SK-N-SH (cell line): ENCODE data around the gene FUS. TPM values are rescaled to one million over a fixed set of nuclear protein-coding genes. Genes with fewer than 3 reads are reported as not detected.

Experiments used
- CTCF ChIA-PET: fragments of 300-600, 350-600 bp; formaldehyde crosslinking; extraction: SDS; loops from one replicate; lab custom pipeline; 2021; lab: Yijun Ruan, JAX
- POLR2A ChIA-PET: fragments of 350-600 bp; sonication (Branson Sonifier 250); formaldehyde crosslinking; extraction: SDS; loops from one replicate; lab custom pipeline; 2020; ENCODE audit warnings: antibody characterized with exemption, inconsistent platforms; lab: Yijun Ruan, JAX
- DNase-seq: peaks from one replicate; pipeline ENCODE4 v3.0.0; 2012
- H2AFZ ChIP-seq: fragments of 200-600 bp; sonication (generic); 2 replicates; pipeline ENCODE4 v1.8.1; 2016; ENCODE audit warnings: antibody characterized with exemption, mild to moderate bottlenecking, low read depth
- H3F3A ChIP-seq: fragments of 200-600 bp; sonication (generic); replicated peaks from 2 replicates; pipeline ENCODE3; 2016; ENCODE audit warnings: antibody characterized with exemption, mild to moderate bottlenecking; ENCODE audit not compliant: insufficient read depth
- H3K27ac ChIP-seq, 2 experiments: fragments of 200-500 bp in 1 of 2; fragments of 200-600 bp in 1 of 2; sonication (Bioruptor generic) in 1 of 2; sonication (generic), shearing (Covaris generic) in 1 of 2; 2 replicates each; pipeline versions ENCODE4 v1.5.1 to v1.6.1; 2014 to 2016; ENCODE audit warnings: low read depth in 2 of 2, inconsistent platforms in 1 of 2, low read length in 1 of 2, mild to moderate bottlenecking in 1 of 2, mixed read lengths in 1 of 2
- H3K27me3 ChIP-seq: fragments of 200-600 bp; sonication (generic), shearing (Covaris generic); 2 replicates; pipeline ENCODE4 v1.6.1; 2016; ENCODE audit warnings: mixed run types; ENCODE audit not compliant: insufficient read depth
- H3K36me3 ChIP-seq, 2 experiments: fragments of 200-500 bp in 1 of 2; fragments of 200-600 bp in 1 of 2; sonication (Bioruptor generic) in 1 of 2; sonication (generic) in 1 of 2; replicated peaks in 1 of 2; 2 replicates each; pipeline versions ENCODE3 to v1.5.1; 2014 to 2016; ENCODE audit warnings: low read length in 1 of 2, mild to moderate bottlenecking in 1 of 2; ENCODE audit not compliant: insufficient read depth in 2 of 2, control insufficient read depth in 1 of 2
- H3K4me1 ChIP-seq, 2 experiments: fragments of 200-500 bp in 1 of 2; fragments of 200-600 bp in 1 of 2; sonication (Bioruptor generic) in 1 of 2; sonication (generic), shearing (Covaris generic) in 1 of 2; 2 replicates each; pipeline versions ENCODE4 v1.5.1 to v1.6.1; 2014 to 2016; ENCODE audit warnings: low read depth in 1 of 2, low read length in 1 of 2, mixed run types in 1 of 2; ENCODE audit not compliant: insufficient read depth in 2 of 2, control insufficient read depth in 1 of 2
- H3K4me2 ChIP-seq: fragments of 200-600 bp; sonication (generic), shearing (Covaris generic); 2 replicates; pipeline ENCODE4 v1.6.1; 2017; ENCODE audit warnings: mixed run types
- H3K4me3 ChIP-seq, 2 experiments: fragments of 200-500 bp in 1 of 2; fragments of 200-600 bp in 1 of 2; sonication (Bioruptor generic) in 1 of 2; sonication (generic), shearing (Covaris generic) in 1 of 2; 2 replicates each; pipeline versions ENCODE4 v1.5.1 to v1.8.1; 2014 to 2016; ENCODE audit warnings: low read depth in 2 of 2, inconsistent platforms in 1 of 2, low read length in 1 of 2, mild to moderate bottlenecking in 1 of 2, mixed read lengths in 1 of 2, moderate library complexity in 1 of 2
- H3K79me2 ChIP-seq: fragments of 200-600 bp; sonication (generic); 2 replicates; pipeline ENCODE4 v1.8.1; 2017; ENCODE audit warnings: mild to moderate bottlenecking; ENCODE audit not compliant: insufficient read depth
- H3K9ac ChIP-seq: fragments of 200-600 bp; sonication (generic); 2 replicates; pipeline ENCODE4 v1.6.1; 2017; ENCODE audit warnings: mixed run types
- H3K9me2 ChIP-seq: fragments of 200-600 bp; sonication (generic); 2 replicates; pipeline ENCODE4 v1.6.1; 2017; ENCODE audit warnings: mixed run types
- H3K9me3 ChIP-seq: fragments of 200-600 bp; sonication (generic); 2 replicates; pipeline ENCODE4 v1.6.1; 2017; ENCODE audit warnings: mixed run types, mild to moderate bottlenecking, moderate library complexity
- H4K20me1 ChIP-seq: fragments of 200-600 bp; sonication (generic); 2 replicates; pipeline ENCODE4 v1.6.1; 2017; ENCODE audit warnings: mild to moderate bottlenecking, mixed run types; ENCODE audit not compliant: insufficient read depth
- EZH2phosphoT487 ChIP-seq: fragments of 200-600 bp; sonication (generic); IDR thresholded peaks from 2 replicates; pipeline ENCODE4 v1.6.1; 2017; ENCODE audit warnings: low read depth, mixed run types, mild to moderate bottlenecking, antibody characterized with exemption, moderate library complexity, borderline replicate concordance
- MEF2A ChIP-seq: IDR thresholded peaks from 2 replicates; pipeline ENCODE4 v1.4.0; 2012; ENCODE audit warnings: low read depth, borderline replicate concordance
- RCOR1 ChIP-seq: fragments of 150-350 bp; IDR thresholded peaks from 2 replicates; pipeline ENCODE4 v1.6.1; 2017; ENCODE audit warnings: antibody characterized with exemption, low read length
- REST ChIP-seq: IDR thresholded peaks from 2 replicates; pipeline ENCODE4 v1.6.1; 2012; ENCODE audit warnings: mild to moderate bottlenecking, low read depth, low read length, moderate library complexity
- RFX5 ChIP-seq: IDR thresholded peaks from 2 replicates; pipeline ENCODE4 v1.6.1; 2012; ENCODE audit warnings: mild to moderate bottlenecking, improper control_type of control experiment, low read length
- RXRA ChIP-seq: IDR thresholded peaks from 2 replicates; pipeline ENCODE4 v1.4.0; 2012; ENCODE audit warnings: low read depth, mild to moderate bottlenecking, borderline replicate concordance
- SMC3 ChIP-seq: IDR thresholded peaks from 2 replicates; pipeline ENCODE4 v1.6.1; 2012; ENCODE audit warnings: low read depth, low read length, improper control_type of control experiment
- TCF12 ChIP-seq: IDR thresholded peaks from 2 replicates; pipeline ENCODE4 v1.4.0; 2012
- USF2 ChIP-seq: fragments of 150-350 bp; IDR thresholded peaks from 2 replicates; pipeline ENCODE4 v1.6.1; 2017; ENCODE audit warnings: antibody characterized with exemption, low read length, low read depth, borderline replicate concordance
- WGBS: methylation state at CpG from one replicate; pipeline ENCODE4 v1.1.6; 2017; ENCODE audit warnings: low lambda C conversion rate; 5-methylcytosine and 5-hydroxymethylcytosine counted together
- polyA plus RNA-seq, 3 experiments: library from polyadenylated mRNA; depleted of rRNA; stranded (reverse); fragments of >200 nt; gene quantifications; 2 replicates each; pipeline ENCODE4 v1.2.3, GENCODE V29; 2012

The FUS gene
- polyA plus RNA-seq, 1 of the 3 experiments (the other 2 are of a cell fraction) = 429 TPM

- no peak for TF ChIP-seq USF2
- TF ChIP-seq RCOR1 = no peak
- no peak for TF ChIP-seq EZH2phosphoT487
- no peak for TF ChIP-seq RXRA
- TF ChIP-seq REST = no peak
- TF ChIP-seq TCF12 = no peak
- no peak for TF ChIP-seq SMC3
- no peak for TF ChIP-seq MEF2A
- no peak for TF ChIP-seq RFX5
- no peak overlapping the region for H3K9ac ChIP-seq
- H3K27me3 ChIP-seq = no peaks in the 10 kb centered on the region
- H4K20me1 ChIP-seq = peaks cover 100% of the 10 kb centered on the region
- ChIA-PET CTCF (interaction anchor here (0.6 to 1.5 kb wide), 2 partner anchors 18 to 193 kb away, joined by 3 read pairs; no protein-coding TSS in a partner anchor), POLR2A (interaction anchor here (1.5 to 1.8 kb wide), 2 partner anchors 10 to 11 kb away, joined by 4 to 9 read pairs; partner anchors contain the start of gene FUS)
- peaks cover 74% of the 10 kb centered on the region for H3K79me2 ChIP-seq
- no peaks in the 10 kb centered on the region for H3K9me3 ChIP-seq
- H3K36me3 ChIP-seq = peaks cover 93 to 99% of the 10 kb centered on the region in 2 experiments
- H3K4me3 ChIP-seq = no peak overlapping the region
- H2AFZ ChIP-seq = no peak overlapping the region
- no peak overlapping the region for H3K4me2 ChIP-seq
- H3K4me1 ChIP-seq = no peaks in the 10 kb centered on the region
- H3K27ac ChIP-seq = no peak overlapping the region
- no peaks in the 10 kb centered on the region for H3K9me2 ChIP-seq
- H3F3A ChIP-seq = peaks cover 82% of the 10 kb centered on the region
- DNase-seq = no peak
- WGBS = 98% methylated on average over 12 of the region's 12 CpGs
Measured at GRCh38 chr16:31190061-31190460, 10.1 kb downstream of the FUS start.

- H3K4me3 ChIP-seq = no peak overlapping the region
- no peaks in the 10 kb centered on the region for H3K27me3 ChIP-seq
- H3K27ac ChIP-seq = no peak overlapping the region
- H3K9ac ChIP-seq = no peak overlapping the region
- no peaks in the 10 kb centered on the region for H3K4me1 ChIP-seq
- ChIA-PET POLR2A (interaction anchor here (1.8 kb wide), 1 partner anchor 11 kb away, joined by 9 read pairs; the partner anchor contains the start of gene FUS), CTCF (interaction anchor here (1.5 kb wide), 1 partner anchor 192 kb away, joined by 3 read pairs; no protein-coding TSS in a partner anchor)
- H3K9me3 ChIP-seq = no peaks in the 10 kb centered on the region
- peaks cover 100% of the 10 kb centered on the region for H4K20me1 ChIP-seq
- WGBS = 98% methylated on average over 17 of the region's 17 CpGs
- H3K9me2 ChIP-seq = no peaks in the 10 kb centered on the region
- DNase-seq = no peak
- peaks cover 92 to 98% of the 10 kb centered on the region in 2 experiments for H3K36me3 ChIP-seq
- H3K79me2 ChIP-seq = peaks cover 69% of the 10 kb centered on the region
- TF ChIP-seq EZH2phosphoT487 (no peak), MEF2A (no peak), TCF12 (no peak)
- no peak overlapping the region for H2AFZ ChIP-seq
- no peak overlapping the region for H3K4me2 ChIP-seq
- peaks cover 83% of the 10 kb centered on the region for H3F3A ChIP-seq
Measured at GRCh38 chr16:31190818-31191444, 11.0 kb downstream of the FUS start.
